GM23338 (cell line): ENCODE data around the gene WIF1.

Source experiments
- CTCF ChIP-seq, 2 experiments: fragments of 200-600 bp in 1 of 2; sonication (generic) in 1 of 2; conservative IDR thresholded peaks; 2 replicates each; pipeline versions ENCODE4 v1.5.1 to v1.6.1; 2016 to 2017; ENCODE audit warnings: antibody characterized with exemption in 2 of 2, low read depth in 2 of 2, mild to moderate bottlenecking in 2 of 2, moderate library complexity in 1 of 2
- EZH2phosphoT487 ChIP-seq: fragments of 200-600 bp; sonication (generic); IDR thresholded peaks from one replicate; pipeline ENCODE4 v1.8.1; 2018; ENCODE audit warnings: antibody characterized with exemption; ENCODE audit not compliant: unreplicated experiment
- NANOG ChIP-seq: IDR thresholded peaks from 2 replicates; pipeline ENCODE4 v1.6.1; 2016; ENCODE audit warnings: antibody characterized with exemption, borderline replicate concordance
- POLR2AphosphoS5 ChIP-seq: IDR thresholded peaks from 2 replicates; pipeline ENCODE4 v1.6.1; 2016; ENCODE audit warnings: antibody characterized with exemption, low read depth
- REST ChIP-seq: IDR thresholded peaks from one replicate; pipeline ENCODE4 v1.6.1; 2018; ENCODE audit warnings: antibody characterized with exemption; ENCODE audit not compliant: unreplicated experiment
- TF ChIP-seq, protein P1 (sequence below): IDR thresholded peaks from 2 replicates; pipeline ENCODE4 v1.6.1; 2016; ENCODE audit warnings: antibody characterized with exemption

- TF ChIP-seq CTCF (conservative IDR thresholded peaks at IDR 0.05; ENCODE audit: low read depth in 2 of 2) (no peak), REST (no peak), EZH2phosphoT487 (no peak), POLR2AphosphoS5 (no peak), NANOG (no peak)
- TF ChIP-seq, protein P1, sequence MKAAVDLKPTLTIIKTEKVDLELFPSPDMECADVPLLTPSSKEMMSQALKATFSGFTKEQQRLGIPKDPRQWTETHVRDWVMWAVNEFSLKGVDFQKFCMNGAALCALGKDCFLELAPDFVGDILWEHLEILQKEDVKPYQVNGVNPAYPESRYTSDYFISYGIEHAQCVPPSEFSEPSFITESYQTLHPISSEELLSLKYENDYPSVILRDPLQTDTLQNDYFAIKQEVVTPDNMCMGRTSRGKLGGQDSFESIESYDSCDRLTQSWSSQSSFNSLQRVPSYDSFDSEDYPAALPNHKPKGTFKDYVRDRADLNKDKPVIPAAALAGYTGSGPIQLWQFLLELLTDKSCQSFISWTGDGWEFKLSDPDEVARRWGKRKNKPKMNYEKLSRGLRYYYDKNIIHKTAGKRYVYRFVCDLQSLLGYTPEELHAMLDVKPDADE: no peak
Observed at GRCh38 chr12:65015850-65016249, 105.3 kb downstream of the WIF1 start.
